Lung (tissue), 12 donors: ENCODE data around the gene COL15A1. TPM values are rescaled to one million over a fixed set of nuclear protein-coding genes. Genes with fewer than 3 reads are reported as not detected.

Source experiments
- ATAC-seq: fragments of 200-7000 bp; cut with Tn5 transposase; one replicate; pipeline ENCODE4 v1.9.1; 2020; ENCODE audit warnings: moderate number of reproducible peaks; ENCODE audit not compliant: insufficient read depth, low FRiP score
- DNase-seq, 3 donors: peaks; one replicate each; pipeline ENCODE4 v3.0.0-alpha.2; 2013 to 2017
- H3K27ac ChIP-seq, 2 donors: one replicate each; pipeline ENCODE4 v1.5.1; 2013; ENCODE audit warnings: mild to moderate bottlenecking in 2 of 2, moderate library complexity in 2 of 2, control low read depth in 1 of 2, inconsistent platforms in 1 of 2, low read depth in 1 of 2, low read length in 1 of 2
- H3K27me3 ChIP-seq, 3 donors: one replicate each; pipeline ENCODE4 v1.5.1; 2013; ENCODE audit warnings: low read length in 2 of 3; ENCODE audit not compliant: control insufficient read depth in 3 of 3, insufficient read depth in 3 of 3
- H3K36me3 ChIP-seq, 4 donors: one replicate each; pipeline ENCODE4 v1.5.1; 2013; ENCODE audit warnings: low read length in 4 of 4, mild to moderate bottlenecking in 1 of 4, moderate library complexity in 1 of 4; ENCODE audit not compliant: control insufficient read depth in 4 of 4, insufficient read depth in 4 of 4
- H3K4me1 ChIP-seq, 5 donors: one replicate each; pipeline ENCODE4 v1.5.1; 2013; ENCODE audit warnings: low read length in 5 of 5, mild to moderate bottlenecking in 2 of 5, moderate library complexity in 1 of 5; ENCODE audit not compliant: control insufficient read depth in 5 of 5, insufficient read depth in 5 of 5
- H3K4me3 ChIP-seq: one replicate; pipeline ENCODE4 v1.5.1; 2013; ENCODE audit warnings: mild to moderate bottlenecking, control low read depth, moderate library complexity
- H3K9ac ChIP-seq, 2 donors: one replicate each; pipeline ENCODE4 v1.5.1; 2013; ENCODE audit warnings: low read length in 2 of 2, control low read depth in 1 of 2; ENCODE audit not compliant: insufficient read depth in 1 of 2
- H3K9me3 ChIP-seq, 4 donors: one replicate each; pipeline ENCODE4 v1.5.1; 2013; ENCODE audit warnings: low read length in 3 of 4, mild to moderate bottlenecking in 1 of 4, moderate library complexity in 1 of 4; ENCODE audit not compliant: control insufficient read depth in 4 of 4, insufficient read depth in 3 of 4
- CTCF ChIP-seq: IDR thresholded peaks from 2 replicates; pipeline ENCODE4 v1.5.1; 2012; ENCODE audit warnings: mild to moderate bottlenecking; ENCODE audit errors: control extremely low read depth, extremely low read depth
- WGBS, 2 donors: extraction: QIAGEN DNeasy Blood & Tissue Kit; methylation state at CpG; one replicate each; pipeline ENCODE4 v1.1.7; 2013; 5-methylcytosine and 5-hydroxymethylcytosine counted together
- polyA plus RNA-seq, 2 donors: library from polyadenylated mRNA; stranded (reverse); fragments of 200-250 nt; gene quantifications; one replicate each; pipeline ENCODE4 v1.2.1, GENCODE V29; 2013
- total RNA-seq, 2 donors: library from RNA; depleted of rRNA in 1 of 2; stranded (reverse); fragments of >200 nt in 1 of 2; gene quantifications; one replicate each; pipeline ENCODE4 v1.2.1, GENCODE V29; 2014 to 2021
- donor health status: control.
- donor health status: control.
- donor health status: Bipolar disorder and iron deficiency.
- donor health status: healthy.
- donor health status: DM: yes; HTN: yes; CAD: no.

COL15A1 gene
- total and polyA plus RNA-seq, 4 donors, result 2.9 to 40.5 (median 8.5) TPM

- H3K27me3 ChIP-seq, result no peaks in the 10 kb centered on the region
- no peak for TF ChIP-seq CTCF
- peaks cover 0 to 5% (median 0%) of the 10 kb centered on the region in 5 donors for H3K4me1 ChIP-seq
- H3K9ac ChIP-seq, result no peak overlapping the region
- H3K27ac ChIP-seq, result no peak overlapping the region
- peaks cover 0 to 3% (median under 1%) of the 10 kb centered on the region in 4 donors for H3K9me3 ChIP-seq
- no peaks in the 10 kb centered on the region for H3K36me3 ChIP-seq
- WGBS, 2 donors, result 80 to 90% methylated on average over 2 of the region's 2 CpGs
- no peak for ATAC-seq
- no peak for DNase-seq
- no peak overlapping the region for H3K4me3 ChIP-seq
Measured at GRCh38 chr9:98896632-98897031, 47.1 kb upstream of the COL15A1 start.

- no peak for TF ChIP-seq CTCF
- peaks cover 0 to 3% (median under 1%) of the 10 kb centered on the region in 4 donors for H3K9me3 ChIP-seq
- H3K27me3 ChIP-seq, result no peaks in the 10 kb centered on the region
- no peak overlapping the region for H3K4me3 ChIP-seq
- H3K4me1 ChIP-seq, result peaks cover 0 to 5% (median 0%) of the 10 kb centered on the region in 5 donors
- H3K27ac ChIP-seq, result no peak overlapping the region
- H3K36me3 ChIP-seq, result no peaks in the 10 kb centered on the region
- DNase-seq (peak in 1 of 3 donors; percentile 49), ATAC-seq (no peak)
- H3K9ac ChIP-seq, result no peak overlapping the region
- WGBS, 2 donors, result 36 to 67% methylated on average over 1 of the region's 1 CpG
Measured at GRCh38 chr9:98897745-98898144, 46.0 kb upstream of the COL15A1 start.

GRCh38 chr9:98899408-98900056, 44.2 kb upstream of the COL15A1 start:
- peaks cover 0 to 3% (median under 1%) of the 10 kb centered on the region in 4 donors for H3K9me3 ChIP-seq
- DNase-seq (peak; percentile 39 to 81 (median 67)), ATAC-seq (no peak)
- no peak overlapping the region for H3K4me3 ChIP-seq
- 23 to 38% methylated on average over 4 of the region's 4 CpGs for WGBS, 2 donors
- H3K9ac ChIP-seq, result no peak overlapping the region
- H3K4me1 ChIP-seq, result peaks cover 0 to 5% (median 0%) of the 10 kb centered on the region in 5 donors
- H3K27me3 ChIP-seq, result no peaks in the 10 kb centered on the region
- H3K36me3 ChIP-seq, result no peaks in the 10 kb centered on the region
- no peak overlapping the region for H3K27ac ChIP-seq
- TF ChIP-seq CTCF, result no peak

- ATAC-seq, result no peak
- H3K27ac ChIP-seq, result no peak overlapping the region
- peaks cover 0 to 3% (median 2%) of the 10 kb centered on the region in 4 donors for H3K9me3 ChIP-seq
- WGBS, 2 donors, result 90 to 94% methylated on average over 5 of the region's 5 CpGs
- DNase-seq, result no peak
- no peak for TF ChIP-seq CTCF
- H3K9ac ChIP-seq, result no peak overlapping the region
- no peaks in the 10 kb centered on the region for H3K27me3 ChIP-seq
- no peak overlapping the region for H3K4me3 ChIP-seq
- H3K4me1 ChIP-seq, result peaks cover 0 to 6% (median 0%) of the 10 kb centered on the region in 5 donors
- H3K36me3 ChIP-seq, result no peaks in the 10 kb centered on the region
Measured at GRCh38 chr9:98900244-98900643, 43.5 kb upstream of the COL15A1 start.
